HG03378 (cell line): ENCODE data around the gene AUH.

Experiments
- ATAC-seq: cut with Tn5 transposase; IDR thresholded peaks from one replicate; pipeline ENCODE4 v1.9.1; 2021; ENCODE audit warnings: mild to moderate bottlenecking, moderate library complexity; ENCODE audit not compliant: unreplicated experiment

AUH gene

DNA sequence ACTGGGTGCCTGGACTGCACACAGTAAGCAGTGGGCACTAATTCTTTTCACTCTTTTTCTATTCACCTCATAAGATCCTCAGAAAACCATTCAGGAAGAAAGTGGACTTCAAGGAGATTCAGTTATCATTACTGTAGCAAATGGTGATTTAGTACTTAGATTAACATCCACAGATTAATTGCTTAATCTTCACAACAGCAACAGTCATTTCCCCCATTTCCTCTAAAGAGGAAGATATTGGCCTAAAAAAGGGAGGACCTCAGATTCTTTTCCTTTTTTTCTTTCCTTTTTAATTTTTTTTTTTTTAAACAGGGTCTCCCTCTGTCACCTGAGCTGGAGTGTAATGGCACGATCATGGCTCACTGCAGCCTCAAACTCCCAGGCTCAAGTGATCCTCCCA lies 64.4 kb downstream of the AUH start:
- no peak for ATAC-seq

DNA sequence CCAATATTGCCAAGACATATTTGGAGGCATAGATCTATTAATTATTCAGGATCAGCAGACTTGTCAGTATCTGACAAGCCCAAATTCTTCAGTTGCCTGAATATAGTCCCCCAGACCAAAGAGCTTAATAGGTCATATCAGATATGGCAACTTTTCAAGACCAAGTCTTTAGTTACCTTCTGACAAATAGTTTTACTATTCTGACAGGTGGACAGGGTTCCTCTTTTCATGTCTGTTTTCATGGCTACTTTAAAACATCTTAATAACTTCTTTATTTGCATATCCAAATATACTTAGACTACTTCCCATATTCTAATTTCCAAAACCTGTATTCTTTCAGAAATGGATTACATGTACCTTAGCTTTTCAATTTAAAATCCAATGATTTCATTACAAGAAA lies 65.4 kb downstream of the AUH start:
- ATAC-seq, result no peak

- no peak for ATAC-seq
These were observed 66.4 kb downstream of the AUH start for GRCh38 chr9:91295357-91295756.

DNA sequence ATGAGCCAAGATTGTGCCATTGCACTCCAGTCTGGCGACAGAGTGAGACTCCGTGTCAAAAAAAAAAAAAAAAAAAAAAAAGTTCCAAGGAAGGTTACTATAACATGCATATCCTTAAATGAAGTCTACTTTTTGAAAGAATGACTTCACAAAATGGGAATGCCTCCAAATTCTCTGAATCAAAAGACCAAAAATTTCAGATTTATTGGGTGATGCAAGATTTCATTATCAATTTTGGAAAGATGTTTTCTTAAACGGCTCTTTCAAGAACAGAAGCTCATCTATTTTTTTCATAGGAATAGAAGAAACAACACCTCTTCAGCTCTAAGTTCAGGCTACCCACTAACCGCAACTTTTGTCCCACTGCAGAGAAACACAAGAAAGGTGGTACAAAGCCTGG lies 69.9 kb downstream of the AUH start:
- no peak for ATAC-seq

- ATAC-seq, result no peak
These were observed 72.5 kb downstream of the AUH start for GRCh38 chr9:91289244-91289643.

DNA sequence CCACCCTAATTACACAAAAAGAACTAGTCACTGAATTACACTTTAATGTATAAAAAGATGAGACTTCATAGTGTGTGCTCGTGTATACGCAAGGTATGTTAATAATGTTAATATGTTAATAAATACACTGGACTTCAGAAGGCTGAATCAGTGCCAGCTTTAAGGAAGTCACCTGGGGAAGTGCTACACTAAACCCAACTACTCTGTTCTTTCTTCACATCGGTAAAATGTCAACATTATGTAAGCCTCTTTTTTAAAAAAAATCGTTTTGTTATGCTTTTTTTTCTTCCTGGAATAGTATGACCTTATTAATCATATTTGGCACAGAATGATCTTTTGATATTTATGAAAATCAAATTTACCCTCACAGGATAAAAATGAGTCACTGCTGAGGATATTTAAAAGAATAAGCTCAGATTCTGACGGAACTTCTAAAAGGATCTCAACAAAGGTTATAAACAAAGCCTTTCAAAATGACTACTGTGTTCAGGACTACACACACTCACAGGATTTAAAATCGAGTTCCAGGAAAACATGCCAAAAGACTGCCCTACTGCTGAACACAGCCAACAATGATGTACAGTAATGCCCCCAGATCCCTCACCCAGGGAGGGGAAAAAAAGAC lies 75.9 kb downstream of the AUH start:
- ATAC-seq, result no peak

GRCh38 chr9:91282292-91282691 lies 79.4 kb downstream of the AUH start:
- no peak for ATAC-seq

- ATAC-seq, result no peak
These were observed 82.2 kb downstream of the AUH start for GRCh38 chr9:91279296-91280204.

- ATAC-seq, result no peak
These were observed 85.2 kb downstream of the AUH start for GRCh38 chr9:91276513-91276912.

GRCh38 chr9:91275655-91276054 lies 86.1 kb downstream of the AUH start:
- ATAC-seq, result no peak

DNA sequence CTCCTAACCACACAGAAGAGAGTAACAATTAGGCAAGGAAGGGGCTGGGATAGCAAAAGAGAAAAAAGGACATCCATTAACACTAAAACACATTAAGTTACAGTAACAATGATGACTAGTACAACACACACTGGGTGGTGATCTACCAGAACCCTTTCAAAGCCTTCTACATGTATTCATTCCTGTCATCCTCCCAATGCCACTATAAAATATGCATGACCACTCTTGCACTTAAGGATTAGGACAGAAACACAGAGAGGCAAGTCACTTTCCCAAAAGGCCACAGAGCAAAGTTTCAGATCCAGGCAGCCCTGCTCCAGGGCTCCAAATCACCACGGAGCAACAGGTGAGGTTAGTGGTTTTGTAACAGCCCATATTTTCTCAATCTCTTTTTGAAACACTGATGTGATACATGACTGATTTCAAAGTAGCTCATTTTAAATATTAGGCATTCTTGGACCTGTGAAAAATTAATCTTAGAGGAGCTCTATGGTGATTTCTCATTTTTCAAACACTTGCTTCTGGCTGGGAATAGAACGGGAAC lies 86.7 kb downstream of the AUH start:
- no peak for ATAC-seq

DNA sequence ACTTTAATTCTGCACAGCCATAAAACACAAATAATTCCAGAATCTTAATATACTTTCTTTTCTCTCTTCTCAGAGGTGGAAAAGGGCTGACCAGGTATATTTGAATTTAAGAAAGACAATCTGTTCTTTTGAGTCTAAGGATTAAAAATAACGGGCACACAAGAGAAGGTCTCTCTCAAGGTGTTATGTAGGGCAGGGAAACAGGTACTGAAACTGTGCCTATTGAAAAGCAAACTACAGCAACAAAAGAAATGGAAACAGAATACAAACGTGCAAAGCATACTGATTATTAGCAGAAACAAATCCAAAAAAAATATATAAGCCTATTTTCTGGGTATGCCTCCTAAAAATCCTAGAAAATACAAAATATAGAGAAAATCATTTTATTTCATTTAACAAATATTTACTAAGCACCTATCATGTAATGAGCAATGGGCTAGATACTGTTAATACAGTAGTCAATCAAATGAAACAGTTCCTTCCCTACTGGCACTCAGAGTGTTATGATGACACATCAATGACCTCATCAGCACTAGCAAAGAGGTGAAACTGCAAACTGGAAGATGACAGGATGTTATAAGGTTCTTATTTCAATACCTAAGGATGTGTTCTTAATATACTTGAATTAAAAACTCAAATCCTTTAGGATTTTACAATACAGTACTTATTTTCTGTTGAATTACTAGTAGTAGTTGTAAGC lies 87.7 kb downstream of the AUH start:
- peak; percentile 63 for ATAC-seq

- ATAC-seq, result no peak
These were observed 90.6 kb downstream of the AUH start for GRCh38 chr9:91271156-91271555.

DNA sequence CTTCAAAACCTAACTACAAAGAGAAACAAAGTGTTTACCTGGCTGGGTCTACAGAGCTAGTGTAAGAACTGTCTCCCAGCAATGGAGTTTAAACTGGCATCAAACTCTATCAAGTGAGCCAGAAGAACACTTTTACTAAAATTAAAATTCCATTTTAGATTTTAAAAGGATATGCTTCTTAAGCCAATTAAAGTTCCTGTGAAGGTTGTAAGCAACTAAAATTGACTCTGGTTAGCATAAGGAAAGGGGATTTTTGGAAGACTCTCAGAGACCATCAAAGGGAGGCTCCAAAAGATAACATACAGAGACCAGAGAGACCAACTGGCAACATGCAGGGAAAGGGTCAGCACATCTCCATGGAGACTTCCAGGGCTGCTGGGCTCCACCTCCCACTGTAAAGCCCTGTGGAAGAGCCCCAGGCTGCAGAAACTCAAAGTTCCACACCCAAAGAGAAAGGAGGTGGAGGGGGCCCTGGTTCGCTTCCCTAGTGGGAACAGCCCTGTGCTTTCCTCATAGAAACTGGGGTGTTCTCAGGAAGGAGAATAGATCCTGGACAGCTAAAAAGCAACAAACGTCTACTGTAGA lies 91.7 kb downstream of the AUH start:
- ATAC-seq, result no peak

- no peak for ATAC-seq
These were observed 95.3 kb downstream of the AUH start for GRCh38 chr9:91266448-91266847.

DNA sequence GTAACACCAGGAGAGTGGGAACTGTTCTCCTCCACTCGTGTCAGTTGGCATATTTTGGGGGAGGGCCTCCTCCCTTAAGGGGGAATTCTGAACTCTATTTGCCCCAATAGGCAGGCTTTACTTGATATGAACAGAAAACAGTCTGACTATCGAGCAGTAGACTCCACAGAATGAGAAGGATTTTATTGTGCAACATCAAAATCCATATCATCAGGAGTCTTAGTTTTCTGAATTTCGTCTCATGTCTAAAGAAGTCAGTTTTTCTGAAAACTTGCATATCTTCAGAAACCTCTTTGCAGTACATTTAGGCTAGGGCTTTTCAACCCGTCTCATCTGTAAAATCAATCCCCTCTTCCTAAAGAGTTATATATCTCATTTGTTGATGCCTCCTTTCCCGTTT lies 96.2 kb downstream of the AUH start:
- ATAC-seq, result no peak

- no peak for ATAC-seq
These were observed 100.3 kb downstream of the AUH start for GRCh38 chr9:91261417-91261816.

DNA sequence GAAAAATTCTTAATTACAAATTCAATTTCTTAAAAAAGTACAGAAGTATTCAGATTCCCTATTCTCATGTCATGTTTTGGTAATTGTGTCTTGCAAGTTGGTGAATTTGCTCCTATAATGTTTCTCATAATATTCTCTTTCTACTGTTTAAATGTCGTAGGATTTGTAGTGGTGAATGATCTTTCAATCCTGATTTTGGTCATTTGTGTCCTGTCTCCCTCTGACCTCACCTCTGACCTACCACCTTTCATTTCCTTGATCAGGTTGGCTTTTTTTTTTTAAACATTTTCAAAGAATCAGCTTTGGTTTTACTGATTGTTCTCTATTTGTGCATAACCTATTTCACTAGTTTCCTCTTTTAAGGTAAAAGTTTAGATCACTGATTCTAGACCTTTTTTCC lies 102.6 kb downstream of the AUH start:
- ATAC-seq, result no peak

GRCh38 chr9:91258451-91258850 lies 103.3 kb downstream of the AUH start:
- ATAC-seq, result no peak

- ATAC-seq, result no peak
These were observed 105.5 kb downstream of the AUH start for GRCh38 chr9:91256235-91256634.

- ATAC-seq, result no peak
These were observed 106.4 kb downstream of the AUH start for GRCh38 chr9:91255327-91255726.
